Measurements from ENCODE around the gene EPHB2. TPM values are rescaled to one million over a fixed set of nuclear protein-coding genes. Genes with fewer than 3 reads are reported as not detected.

Gene EPHB2
- total RNA-seq, 2 donors from 2014 or later: 34.0 to 50.7 TPM

- no peaks in the 10 kb centered on the region for H3K27me3 Mint-ChIP-seq (ENCODE audit: insufficient read depth)
Observed at GRCh38 chr1:22878626-22879025, 168.0 kb downstream of the EPHB2 start.

GRCh38 chr1:22879445-22879844 is 168.8 kb downstream of the EPHB2 start:
- H3K9me3 ChIP-seq (ENCODE audit: control insufficient read depth, low read length): no peaks in the 10 kb centered on the region
- no peak overlapping the region for H3K9ac ChIP-seq (ENCODE audit: extremely low read depth, low read length, poor library complexity, severe bottlenecking)
- no peak for TF ChIP-seq CTCF (conservative IDR thresholded peaks at IDR 0.05)
- WGBS, 2 experiments (ENCODE audit: insufficient coverage in 1 of 2, insufficient read length in 1 of 2): 42 to 58% methylated on average over 2 to 3 of the region's 3 CpGs
- Mint-ChIP-seq H3K4me3 (no peak overlapping the region), H3K36me3 (ENCODE audit: low read depth) (peaks cover 1% of the 10 kb centered on the region), H3K9me3 (no peaks in the 10 kb centered on the region), H3K27me3 (ENCODE audit: insufficient read depth) (no peaks in the 10 kb centered on the region), H3K4me1 (no peaks in the 10 kb centered on the region), H3K27ac (no peak overlapping the region)
- no peaks in the 10 kb centered on the region for H3K4me1 ChIP-seq (ENCODE audit: control insufficient read depth, insufficient read depth, low read length)
- H3K27me3 ChIP-seq (ENCODE audit: control insufficient read depth, insufficient read depth, low read length, poor library complexity, severe bottlenecking): no peaks in the 10 kb centered on the region
- no peak overlapping the region for H3K4me3 ChIP-seq (ENCODE audit: low read length)
- H3K36me3 ChIP-seq (ENCODE audit: control insufficient read depth, insufficient read depth, low read length): no peaks in the 10 kb centered on the region
- no peak overlapping the region for H3K27ac ChIP-seq (ENCODE audit: low read depth, low read length)
- DNase-seq: no peak

More at GRCh38 chr1:22878626-22879025, 168.0 kb downstream of the EPHB2 start:
- Histone ChIP-seq H3K9ac (ENCODE audit: extremely low read depth, low read length, poor library complexity, severe bottlenecking) (no peak overlapping the region), H3K36me3 (ENCODE audit: control insufficient read depth, insufficient read depth, low read length) (peaks cover 4% of the 10 kb centered on the region), H3K4me3 (ENCODE audit: low read length) (no peak overlapping the region), H3K27me3 (ENCODE audit: control insufficient read depth, insufficient read depth, low read length, poor library complexity, severe bottlenecking) (no peaks in the 10 kb centered on the region), H3K9me3 (ENCODE audit: control insufficient read depth, low read length) (no peaks in the 10 kb centered on the region), H3K27ac (ENCODE audit: low read depth, low read length) (no peak overlapping the region), H3K4me1 (ENCODE audit: control insufficient read depth, insufficient read depth, low read length) (no peaks in the 10 kb centered on the region)
- DNase-seq: no peak
- Mint-ChIP-seq H3K27ac (no peak overlapping the region), H3K9me3 (no peaks in the 10 kb centered on the region), H3K4me1 (peaks cover 5% of the 10 kb centered on the region), H3K36me3 (ENCODE audit: low read depth) (peaks cover 4% of the 10 kb centered on the region), H3K4me3 (no peak overlapping the region)
- no peak for TF ChIP-seq CTCF (conservative IDR thresholded peaks at IDR 0.05)
- 88 to 94% methylated on average over 10 to 13 of the region's 13 CpGs for WGBS, 2 experiments (ENCODE audit: insufficient coverage in 1 of 2, insufficient read length in 1 of 2)

GRCh38 chr1:22880174-22880601 is 169.5 kb downstream of the EPHB2 start:
- peaks cover 6% of the 10 kb centered on the region for H3K36me3 Mint-ChIP-seq (ENCODE audit: low read depth)
- DNase-seq: no peak
- H3K27ac ChIP-seq (ENCODE audit: low read depth, low read length): no peak overlapping the region
- H3K27me3 Mint-ChIP-seq (ENCODE audit: insufficient read depth): no peaks in the 10 kb centered on the region
- TF ChIP-seq CTCF (conservative IDR thresholded peaks at IDR 0.05): no peak
- no peaks in the 10 kb centered on the region for H3K27me3 ChIP-seq (ENCODE audit: control insufficient read depth, insufficient read depth, low read length, poor library complexity, severe bottlenecking)
- H3K4me3 ChIP-seq (ENCODE audit: low read length): no peak overlapping the region
- H3K36me3 ChIP-seq (ENCODE audit: control insufficient read depth, insufficient read depth, low read length): no peaks in the 10 kb centered on the region
- WGBS, 2 experiments (ENCODE audit: insufficient coverage in 1 of 2, insufficient read length in 1 of 2): 83 to 85% methylated on average over 5 of the region's 5 CpGs
- H3K9me3 Mint-ChIP-seq: no peaks in the 10 kb centered on the region
- no peak overlapping the region for H3K27ac Mint-ChIP-seq
- no peaks in the 10 kb centered on the region for H3K4me1 ChIP-seq (ENCODE audit: control insufficient read depth, insufficient read depth, low read length)
- no peaks in the 10 kb centered on the region for H3K4me1 Mint-ChIP-seq
- H3K4me3 Mint-ChIP-seq: no peak overlapping the region
- no peaks in the 10 kb centered on the region for H3K9me3 ChIP-seq (ENCODE audit: control insufficient read depth, low read length)
- no peak overlapping the region for H3K9ac ChIP-seq (ENCODE audit: extremely low read depth, low read length, poor library complexity, severe bottlenecking)
